Activated naive CD4-positive, alpha-beta T cell (primary cell): Measurements from ENCODE around the gene THYN1.
"Not testable (repeated sequence)": the region's sequence is repeated elsewhere in the genome, so short reads cannot be mapped to it uniquely, and the experiment has no call there.

ENCODE experiments used
- DNase-seq, 4 experiments: peaks; one replicate each; lab custom pipeline; 2025; lab: John Stamatoyannopoulos, UW

THYN1 gene

GRCh38 chr11:134275188-134275533, 22.0 kb upstream of the THYN1 start:
- DNase-seq: no peak

GRCh38 chr11:134273317-134273712, 20.2 kb upstream of the THYN1 start:
- no peak for DNase-seq

- no peak for DNase-seq
Observed at GRCh38 chr11:134272381-134273316, 19.5 kb upstream of the THYN1 start.

GRCh38 chr11:134271978-134272377, 18.8 kb upstream of the THYN1 start:
- DNase-seq: no peak

GRCh38 chr11:134270250-134270714, 17.1 kb upstream of the THYN1 start:
- no peak for DNase-seq

GRCh38 chr11:134267966-134268365, 14.8 kb upstream of the THYN1 start:
- DNase-seq: no peak

- DNase-seq: no peak
Observed at GRCh38 chr11:134267461-134267860, 14.3 kb upstream of the THYN1 start.

GRCh38 chr11:134266841-134267251, 13.7 kb upstream of the THYN1 start:
- DNase-seq: no peak

- no peak for DNase-seq
Observed at GRCh38 chr11:134266440-134266839, 13.3 kb upstream of the THYN1 start.

GRCh38 chr11:134264966-134265764, 12.0 kb upstream of the THYN1 start:
- no peak for DNase-seq

- no peak for DNase-seq
Observed at GRCh38 chr11:134261626-134262488, 8.7 kb upstream of the THYN1 start.

GRCh38 chr11:134260983-134261382, 7.8 kb upstream of the THYN1 start:
- DNase-seq: no peak

- DNase-seq: no peak
Observed at GRCh38 chr11:134260503-134260902, 7.4 kb upstream of the THYN1 start.

- DNase-seq: no peak
Observed at GRCh38 chr11:134258577-134258976, 5.4 kb upstream of the THYN1 start.

- no peak for DNase-seq
Observed at GRCh38 chr11:134257101-134257500, 3.9 kb upstream of the THYN1 start.

GRCh38 chr11:134255184-134255561, 2.0 kb upstream of the THYN1 start:
- not testable (repeated sequence) for DNase-seq

GRCh38 chr11:134254433-134255183, 1.5 kb upstream of the THYN1 start:
- no peak for DNase-seq

- DNase-seq: no peak
Observed at GRCh38 chr11:134252346-134253187, 585 bp downstream of the THYN1 start.

- no peak for DNase-seq
Observed at GRCh38 chr11:134250675-134251074, 2.5 kb downstream of the THYN1 start.

GRCh38 chr11:134250246-134250645, 2.9 kb downstream of the THYN1 start:
- DNase-seq: no peak
